Fibroblast of lung (primary cell): Measurements from ENCODE around the gene PLK4. TPM values are rescaled to one million over a fixed set of nuclear protein-coding genes. Genes with fewer than 3 reads are reported as not detected.
"Not testable (repeated sequence)": the region's sequence is repeated elsewhere in the genome, so short reads cannot be mapped to it uniquely, and the experiment has no call there.

Experiments used
- DNase-seq, 2 donors: peaks; one replicate each; pipeline versions ENCODE4 v3.0.0 to v3.0.0-alpha.2; 2010; ENCODE audit warnings: low read depth in 2 of 2
- H2AFZ ChIP-seq: 2 replicates; pipeline ENCODE4 v1.5.1; 2012; ENCODE audit warnings: low read length, control low read depth, inconsistent platforms
- H3K27ac ChIP-seq: 2 replicates; pipeline ENCODE4 v1.5.1; 2011; ENCODE audit warnings: low read length, control low read depth; ENCODE audit not compliant: insufficient read depth
- H3K27me3 ChIP-seq: 2 replicates; pipeline ENCODE4 v1.5.1; 2011; ENCODE audit warnings: mild to moderate bottlenecking, low read length; ENCODE audit not compliant: control insufficient read depth, insufficient read depth
- H3K36me3 ChIP-seq: 2 replicates; pipeline ENCODE4 v1.5.1; 2011; ENCODE audit warnings: low read length; ENCODE audit not compliant: control insufficient read depth, insufficient read depth
- H3K4me1 ChIP-seq: 2 replicates; pipeline ENCODE4 v1.5.1; 2011; ENCODE audit warnings: low read length; ENCODE audit not compliant: control insufficient read depth, insufficient read depth; ENCODE audit errors: extremely low read depth
- H3K4me2 ChIP-seq: 2 replicates; pipeline ENCODE4 v1.5.1; 2011; ENCODE audit warnings: low read length, control low read depth; ENCODE audit not compliant: insufficient read depth; ENCODE audit errors: extremely low read depth
- H3K4me3 ChIP-seq, 4 experiments: fragments of 200-600 bp in 1 of 4; sonication (generic) in 1 of 4; replicated peaks in 1 of 4; 2 replicates each; pipeline ENCODE4 v1.5.1; 2011 to 2016; ENCODE audit warnings: low read length in 4 of 4, low read depth in 3 of 4, mild to moderate bottlenecking in 3 of 4, control low read depth in 2 of 4, inconsistent platforms in 1 of 4, mixed read lengths in 1 of 4; ENCODE audit not compliant: insufficient read depth in 1 of 4; ENCODE audit errors: control extremely low read depth in 1 of 4
- H3K79me2 ChIP-seq: 2 replicates; pipeline ENCODE4 v1.5.1; 2012; ENCODE audit warnings: mild to moderate bottlenecking, low read length, inconsistent platforms; ENCODE audit not compliant: control insufficient read depth, insufficient read depth
- H3K9ac ChIP-seq: 2 replicates; pipeline ENCODE4 v1.5.1; 2011; ENCODE audit warnings: mild to moderate bottlenecking, low read length, control low read depth; ENCODE audit not compliant: insufficient read depth
- H3K9me3 ChIP-seq: 2 replicates; pipeline ENCODE4 v1.5.1; 2012; ENCODE audit warnings: low read depth, low read length; ENCODE audit not compliant: control insufficient read depth, insufficient read depth
- H4K20me1 ChIP-seq: 2 replicates; pipeline ENCODE4 v1.5.1; 2011; ENCODE audit warnings: low read length; ENCODE audit not compliant: control insufficient read depth, insufficient read depth; ENCODE audit errors: extremely low read depth
- EZH2 ChIP-seq: IDR thresholded peaks from 2 replicates; pipeline ENCODE4 v1.5.1; 2012; ENCODE audit warnings: low read length, control low read depth, mild to moderate bottlenecking; ENCODE audit errors: missing control alignments
- polyA plus RNA-seq, 2 donors: library from polyadenylated mRNA; depleted of rRNA in 1 of 2; stranded (reverse) in 1 of 2; unstranded in 1 of 2; fragments of >200 nt; gene quantifications; 2 replicates each; pipeline ENCODE4 v1.2.1, GENCODE V29; 2011 to 2012; ENCODE audit warnings: missing spikeins in 1 of 2
- total RNA-seq: library from RNA; depleted of rRNA; stranded (reverse); fragments of >200 nt; gene quantifications from 2 replicates; pipeline ENCODE4 v1.2.1, GENCODE V29; 2014
- TF ChIP-seq, protein P1 (sequence below), 2 donors: IDR thresholded peaks in 1 of 2; conservative IDR thresholded peaks in 1 of 2; 1 replicate in 1 of 2; 2 replicates in 1 of 2; pipeline ENCODE4 v1.5.1; 2011 to 2012; ENCODE audit warnings: low read length in 2 of 2, control low read depth in 1 of 2, inconsistent platforms in 1 of 2, low read depth in 1 of 2, mild to moderate bottlenecking in 1 of 2

The PLK4 gene
- total and polyA plus RNA-seq, 2 donors (not counting 1 experiment from before 2014, with no cell fraction given), result 5.9 to 6.3 TPM

DNA sequence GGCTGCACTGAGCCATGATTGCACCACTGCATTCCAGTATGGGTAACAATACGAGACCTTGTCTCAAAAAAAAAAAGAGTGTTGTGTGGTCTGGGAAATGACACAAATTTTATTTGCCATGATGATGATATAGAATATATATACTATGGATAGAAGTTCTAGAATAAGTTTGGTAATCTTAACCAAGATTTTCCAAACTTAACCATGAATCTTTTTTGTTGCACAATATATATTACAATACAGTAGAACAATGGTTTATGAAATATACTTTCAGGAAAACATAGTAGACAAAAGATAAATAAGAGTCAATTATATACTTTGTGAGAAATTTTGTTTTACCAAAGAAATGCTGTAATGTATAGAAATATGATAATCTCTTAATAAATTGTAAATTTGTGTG lies 49.5 kb downstream of the PLK4 start:
- H3K4me2 ChIP-seq, result no peak overlapping the region
- H3K4me3 ChIP-seq, result no peak overlapping the region
- DNase-seq, result no peak
- no peak overlapping the region for H3K9ac ChIP-seq
- no peaks in the 10 kb centered on the region for H3K36me3 ChIP-seq
- no peaks in the 10 kb centered on the region for H3K79me2 ChIP-seq
- TF ChIP-seq EZH2, result no peak
- TF ChIP-seq, protein P1, sequence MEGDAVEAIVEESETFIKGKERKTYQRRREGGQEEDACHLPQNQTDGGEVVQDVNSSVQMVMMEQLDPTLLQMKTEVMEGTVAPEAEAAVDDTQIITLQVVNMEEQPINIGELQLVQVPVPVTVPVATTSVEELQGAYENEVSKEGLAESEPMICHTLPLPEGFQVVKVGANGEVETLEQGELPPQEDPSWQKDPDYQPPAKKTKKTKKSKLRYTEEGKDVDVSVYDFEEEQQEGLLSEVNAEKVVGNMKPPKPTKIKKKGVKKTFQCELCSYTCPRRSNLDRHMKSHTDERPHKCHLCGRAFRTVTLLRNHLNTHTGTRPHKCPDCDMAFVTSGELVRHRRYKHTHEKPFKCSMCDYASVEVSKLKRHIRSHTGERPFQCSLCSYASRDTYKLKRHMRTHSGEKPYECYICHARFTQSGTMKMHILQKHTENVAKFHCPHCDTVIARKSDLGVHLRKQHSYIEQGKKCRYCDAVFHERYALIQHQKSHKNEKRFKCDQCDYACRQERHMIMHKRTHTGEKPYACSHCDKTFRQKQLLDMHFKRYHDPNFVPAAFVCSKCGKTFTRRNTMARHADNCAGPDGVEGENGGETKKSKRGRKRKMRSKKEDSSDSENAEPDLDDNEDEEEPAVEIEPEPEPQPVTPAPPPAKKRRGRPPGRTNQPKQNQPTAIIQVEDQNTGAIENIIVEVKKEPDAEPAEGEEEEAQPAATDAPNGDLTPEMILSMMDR (conservative IDR thresholded peaks at IDR 0.05 in 1 of 2, IDR thresholded peaks at IDR 0.05 in 1 of 2; ENCODE audit: low read depth in 1 of 2, low read length in 2 of 2), result no peak
- H3K4me1 ChIP-seq, result no peaks in the 10 kb centered on the region
- no peaks in the 10 kb centered on the region for H3K27me3 ChIP-seq
- no peaks in the 10 kb centered on the region for H3K9me3 ChIP-seq
- no peaks in the 10 kb centered on the region for H4K20me1 ChIP-seq
- no peak overlapping the region for H2AFZ ChIP-seq
- H3K27ac ChIP-seq, result no peak overlapping the region

DNA sequence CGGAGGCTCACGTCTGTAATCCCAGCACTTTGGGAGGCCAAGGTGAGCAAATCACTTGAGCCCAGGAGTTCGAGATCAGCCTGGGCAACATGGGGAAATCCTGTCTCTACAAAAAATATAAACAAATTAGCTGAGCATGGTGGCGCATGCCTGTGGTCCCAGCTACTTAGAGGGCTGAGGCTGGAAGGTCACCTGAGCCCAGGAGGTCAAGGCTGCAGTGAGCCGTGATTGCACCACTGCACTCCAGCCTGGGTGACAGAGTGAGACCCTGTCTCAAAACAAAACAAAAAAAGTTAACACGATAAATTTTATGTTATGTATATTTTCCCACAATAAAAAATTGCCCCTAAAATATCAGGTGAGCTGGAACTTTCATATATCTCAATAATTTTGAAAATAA lies 51.1 kb downstream of the PLK4 start:
- H3K4me3 ChIP-seq, DNase-seq, H3K9ac ChIP-seq: not testable (repeated sequence)

DNA sequence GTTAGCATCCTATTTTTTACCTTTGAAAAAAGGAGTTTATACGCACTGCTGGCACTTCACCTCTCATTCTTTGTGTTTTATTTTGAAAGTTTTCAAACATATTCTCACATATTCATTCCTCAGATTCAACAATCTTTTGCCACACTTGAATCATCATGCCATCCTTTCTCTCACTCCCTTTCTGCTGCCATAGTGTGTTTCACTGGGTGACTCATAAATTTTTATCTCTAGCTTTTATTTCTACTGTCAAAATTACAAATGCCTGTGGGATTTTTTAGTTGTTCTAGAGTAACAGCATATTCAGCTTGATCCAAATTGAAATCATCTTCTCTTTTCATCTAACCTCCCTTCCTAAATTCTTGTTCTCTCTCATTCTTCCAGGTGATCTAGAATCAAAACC lies 56.3 kb downstream of the PLK4 start:
- H3K36me3 ChIP-seq, result no peaks in the 10 kb centered on the region
- no peaks in the 10 kb centered on the region for H3K4me1 ChIP-seq
- DNase-seq, result peak; percentile 22 to 56
- TF ChIP-seq, protein P1 (conservative IDR thresholded peaks at IDR 0.05 in 1 of 2, IDR thresholded peaks at IDR 0.05 in 1 of 2; ENCODE audit: low read depth in 1 of 2, low read length in 2 of 2), result no peak
- no peak for TF ChIP-seq EZH2
- no peaks in the 10 kb centered on the region for H3K79me2 ChIP-seq
- no peaks in the 10 kb centered on the region for H3K27me3 ChIP-seq
- no peak overlapping the region for H3K27ac ChIP-seq
- no peaks in the 10 kb centered on the region for H3K9me3 ChIP-seq
- no peak overlapping the region for H3K4me2 ChIP-seq
- no peak overlapping the region for H3K4me3 ChIP-seq
- H4K20me1 ChIP-seq, result no peaks in the 10 kb centered on the region
- H3K9ac ChIP-seq, result no peak overlapping the region
- H2AFZ ChIP-seq, result no peak overlapping the region

More for the DNA sequence above, 51.1 kb downstream of the PLK4 start:
- H3K36me3 ChIP-seq, H4K20me1 ChIP-seq, H3K4me1 ChIP-seq, H3K4me2 ChIP-seq, H3K79me2 ChIP-seq, H3K27me3 ChIP-seq, H2AFZ ChIP-seq, H3K9me3 ChIP-seq, H3K27ac ChIP-seq: not testable (repeated sequence)

Other genes with a start within 250 kb of the PLK4 start
- 9.5 and 9.6 TPM in 2 replicates for gene INTU, start 247.9 kb upstream of the PLK4 start, total RNA-seq
- gene INTU, start 247.9 kb upstream of the PLK4 start, polyA plus RNA-seq, result 2.4 and 5.6 TPM in 2 replicates
- not detected in 2 replicates for gene SLC25A31, start 150.5 kb upstream of the PLK4 start, total RNA-seq
- not detected in 2 replicates for gene SLC25A31, start 150.5 kb upstream of the PLK4 start, polyA plus RNA-seq
- 8.5 and 10.1 TPM in 2 replicates for gene HSPA4L, start 98.6 kb upstream of the PLK4 start, total RNA-seq
- 3.9 and 9.9 TPM in 2 replicates for gene HSPA4L, start 98.6 kb upstream of the PLK4 start, polyA plus RNA-seq
- 15.4 and 18.8 TPM in 2 replicates for gene MFSD8, start 84.3 kb downstream of the PLK4 start, total RNA-seq
- gene MFSD8, start 84.3 kb downstream of the PLK4 start, polyA plus RNA-seq, result 17.9 and 28.6 TPM in 2 replicates
- gene ABHD18, start 84.5 kb downstream of the PLK4 start, total RNA-seq, result 5.3 and 5.4 TPM in 2 replicates
- 3.0 and 4.2 TPM in 2 replicates for gene ABHD18, start 84.5 kb downstream of the PLK4 start, polyA plus RNA-seq
- gene LARP1B, start 180.4 kb downstream of the PLK4 start, total RNA-seq, result 16.8 and 18.5 TPM in 2 replicates
- gene LARP1B, start 180.4 kb downstream of the PLK4 start, polyA plus RNA-seq, result 13.6 and 17.1 TPM in 2 replicates